ENCODE data around the gene CCDC159.
"Not testable (repeated sequence)": the region's sequence is repeated elsewhere in the genome, so short reads cannot be mapped to it uniquely, and the experiment has no call there.

The CCDC159 gene

DNA sequence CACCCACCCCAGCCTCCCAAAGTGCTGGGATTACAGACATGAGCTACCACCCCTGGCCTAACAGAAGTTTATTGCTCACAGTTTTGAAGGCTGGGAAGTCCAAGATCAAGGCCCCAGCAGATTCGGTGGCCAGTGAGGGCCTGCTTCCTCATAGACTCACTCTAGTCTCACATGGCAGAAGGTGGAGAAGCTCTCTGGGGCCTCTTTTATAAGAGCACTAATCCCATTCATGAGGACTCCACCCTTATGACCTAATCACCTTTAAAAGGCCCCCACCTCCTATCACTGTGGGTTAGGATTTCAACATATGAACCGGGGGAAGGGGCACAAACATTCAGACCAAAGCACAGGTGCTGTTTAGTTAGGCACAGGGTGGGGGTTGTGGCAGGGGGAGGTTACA is 21.2 kb downstream of the CCDC159 start:
- TF ChIP-seq ZNF274 (IDR thresholded peaks at IDR 0.05; ENCODE audit: low read depth, low read length): no peak
- no peak overlapping the region for H3K4me3 ChIP-seq (ENCODE audit: low read length)

DNA sequence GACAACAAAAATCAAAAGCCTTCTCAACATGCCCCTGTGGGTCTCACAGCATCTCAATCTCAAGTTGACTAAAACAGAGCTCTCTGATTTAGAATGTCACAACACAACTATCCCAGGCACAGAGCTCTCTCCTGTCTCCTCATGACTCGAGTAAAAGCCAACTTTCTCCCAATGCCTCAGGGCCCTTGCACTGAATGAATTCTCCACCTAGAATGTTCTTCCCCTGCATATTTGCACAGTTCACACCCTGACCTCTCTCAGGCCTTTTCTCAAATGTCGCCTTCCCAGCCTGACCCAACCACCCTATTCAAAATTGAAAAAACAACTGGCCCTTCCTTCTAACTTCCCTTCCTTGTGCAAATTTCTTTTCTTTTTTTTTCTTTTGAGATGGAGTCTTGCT is 24.4 kb downstream of the CCDC159 start:
- TF ChIP-seq ZNF274 (IDR thresholded peaks at IDR 0.05; ENCODE audit: low read depth, low read length): no peak
- no peak overlapping the region for H3K4me3 ChIP-seq (ENCODE audit: low read length)

DNA sequence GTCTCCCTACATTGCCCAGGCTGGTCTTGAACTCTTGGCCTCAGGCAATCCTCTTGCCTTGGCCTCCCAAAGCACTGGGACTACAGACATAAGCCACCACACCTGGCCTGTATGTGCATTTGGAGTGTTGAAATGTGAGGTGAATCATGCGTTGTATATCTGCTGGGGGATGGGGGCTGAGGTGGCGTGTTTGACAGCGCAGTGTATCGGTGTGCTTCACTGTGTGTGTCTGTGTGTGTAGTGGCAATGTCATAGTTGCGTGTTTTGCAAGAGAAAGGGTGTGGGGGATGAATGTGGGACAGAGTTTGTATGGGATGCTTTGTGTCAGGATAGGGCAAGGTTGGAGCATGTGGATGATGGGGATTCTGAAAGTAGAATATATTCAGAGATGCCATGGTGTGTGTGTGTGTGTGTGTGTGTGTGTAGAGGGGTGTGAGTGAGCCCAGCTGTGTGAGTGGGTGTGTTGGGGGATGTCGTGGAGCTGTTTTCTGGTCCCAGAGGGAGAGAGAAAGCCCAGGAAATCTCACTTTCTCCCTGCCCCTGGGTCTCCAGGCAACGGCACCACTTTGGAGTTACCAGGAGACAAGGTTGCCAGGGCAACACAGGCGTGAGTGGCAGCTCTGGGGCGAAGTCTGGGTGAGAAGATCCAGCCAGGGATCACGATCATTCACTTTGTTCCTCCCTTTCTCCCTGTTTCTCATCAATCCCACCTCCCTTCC is 27.0 kb downstream of the CCDC159 start:
- peak overlapping the region; percentile 57; the same call in 1 of the 2 replicates for H3K4me3 ChIP-seq (ENCODE audit: low read length)
- TF ChIP-seq ZNF274 (IDR thresholded peaks at IDR 0.05; ENCODE audit: low read depth, low read length): no peak

DNA sequence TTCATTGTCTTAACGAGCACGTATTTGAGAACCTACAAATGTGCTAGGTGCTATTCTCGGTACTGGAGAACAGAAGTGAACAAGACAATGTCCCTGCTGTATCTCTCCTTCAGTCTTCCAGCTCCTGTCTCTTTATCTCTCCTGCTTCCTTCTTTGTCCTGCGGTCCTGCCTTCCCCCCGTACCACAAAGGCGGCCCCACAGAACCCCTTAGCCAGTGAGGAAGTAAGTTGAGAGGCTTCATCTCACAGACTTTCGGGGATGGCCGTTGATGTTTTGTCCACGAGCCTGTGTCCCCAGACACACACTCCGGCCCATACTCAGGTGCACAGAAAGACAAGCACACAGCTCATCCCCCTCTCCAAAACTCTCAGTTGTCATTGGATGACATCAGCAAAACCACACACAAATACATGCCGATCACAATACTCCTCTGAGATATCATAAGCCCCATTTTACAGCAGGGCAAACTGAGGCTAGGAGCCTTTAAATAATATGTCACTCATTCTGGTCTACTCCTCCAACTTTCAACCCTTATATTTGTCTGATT is 27.6 kb downstream of the CCDC159 start:
- no peak for TF ChIP-seq ZNF274 (IDR thresholded peaks at IDR 0.05; ENCODE audit: low read depth, low read length)
- H3K4me3 ChIP-seq (ENCODE audit: low read length): peak overlapping the region; percentile 57

DNA sequence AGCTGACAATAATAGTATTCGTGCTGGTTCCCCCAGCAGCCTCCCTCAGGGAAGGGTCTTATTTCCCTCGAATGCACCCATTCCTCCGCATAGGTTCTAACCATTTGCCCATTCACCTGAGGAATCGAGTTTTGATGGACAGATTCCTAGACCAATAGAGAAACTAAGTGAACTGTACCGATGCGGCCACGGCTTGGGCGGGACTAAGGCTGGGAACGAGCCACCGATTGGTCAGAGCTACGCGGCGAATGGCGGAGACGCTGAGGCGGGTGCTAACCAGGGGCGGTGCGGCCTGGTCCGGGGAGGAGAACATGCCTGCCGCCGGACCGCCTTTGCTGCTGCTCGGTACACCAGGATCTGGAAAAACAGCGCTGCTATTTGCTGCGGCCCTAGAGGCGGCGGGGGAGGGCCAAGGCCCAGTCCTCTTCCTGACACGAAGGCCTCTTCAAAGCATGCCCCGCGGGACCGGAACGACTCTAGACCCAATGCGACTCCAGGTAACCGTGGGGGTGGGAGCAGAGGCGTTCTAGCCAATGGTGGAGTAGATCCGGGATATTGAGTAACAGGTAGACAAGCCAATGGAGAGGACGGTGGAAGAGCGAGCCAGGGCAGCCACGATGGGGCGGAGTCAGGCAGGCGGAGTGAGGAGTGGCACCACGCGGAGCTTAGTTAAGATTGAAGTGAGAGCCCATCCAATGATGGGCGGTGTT is 28.3 kb downstream of the CCDC159 start, which contains the start of gene SWSAP1:
Gene SWSAP1, plus strand, starts transcription at position 234 of the 710 bp plus-strand sequence. Its CDS starts 15 bp downstream, at position 249.
- peak within 1 kb of the TSS; percentile 72 for H3K4me3 ChIP-seq (ENCODE audit: low read length)
- TF ChIP-seq ZNF274 (IDR thresholded peaks at IDR 0.05; ENCODE audit: low read depth, low read length): no peak

DNA sequence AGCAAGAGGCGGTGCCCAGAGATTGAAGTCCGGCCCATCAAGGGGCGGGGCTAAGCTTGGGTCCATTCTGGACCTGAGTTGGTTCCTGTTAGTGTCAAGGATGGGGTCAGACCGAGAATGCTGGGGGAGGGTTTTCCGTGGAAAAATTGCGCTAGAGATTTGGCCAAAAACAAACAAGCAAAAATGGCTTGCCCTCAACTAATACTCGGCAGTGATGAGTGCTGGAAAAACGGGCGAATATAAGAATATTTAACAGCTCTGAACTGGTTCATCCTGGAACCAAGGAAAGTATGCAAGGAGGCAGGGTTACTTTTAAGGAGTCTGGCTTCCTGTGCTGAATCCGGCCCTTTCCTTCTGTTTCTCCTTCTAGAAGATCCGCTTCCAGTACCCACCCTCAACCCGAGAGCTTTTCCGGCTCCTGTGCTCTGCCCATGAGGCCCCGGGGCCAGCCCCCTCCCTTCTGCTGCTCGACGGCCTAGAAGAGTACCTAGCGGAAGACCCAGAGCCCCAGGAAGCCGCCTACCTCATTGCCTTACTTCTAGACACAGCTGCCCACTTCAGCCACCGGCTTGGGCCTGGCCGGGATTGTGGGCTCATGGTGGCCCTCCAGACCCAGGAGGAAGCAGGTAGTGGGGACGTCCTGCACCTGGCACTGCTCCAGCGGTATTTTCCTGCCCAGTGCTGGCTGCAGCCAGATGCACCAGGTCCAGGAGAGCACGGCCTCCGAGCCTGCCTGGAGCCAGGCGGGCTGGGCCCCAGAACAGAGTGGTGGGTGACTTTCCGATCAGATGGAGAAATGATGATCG is 29.0 kb downstream of the CCDC159 start:
- TF ChIP-seq ZNF274 (IDR thresholded peaks at IDR 0.05; ENCODE audit: low read depth, low read length): no peak
- H3K4me3 ChIP-seq (ENCODE audit: low read length): peak overlapping the region; percentile 72

DNA sequence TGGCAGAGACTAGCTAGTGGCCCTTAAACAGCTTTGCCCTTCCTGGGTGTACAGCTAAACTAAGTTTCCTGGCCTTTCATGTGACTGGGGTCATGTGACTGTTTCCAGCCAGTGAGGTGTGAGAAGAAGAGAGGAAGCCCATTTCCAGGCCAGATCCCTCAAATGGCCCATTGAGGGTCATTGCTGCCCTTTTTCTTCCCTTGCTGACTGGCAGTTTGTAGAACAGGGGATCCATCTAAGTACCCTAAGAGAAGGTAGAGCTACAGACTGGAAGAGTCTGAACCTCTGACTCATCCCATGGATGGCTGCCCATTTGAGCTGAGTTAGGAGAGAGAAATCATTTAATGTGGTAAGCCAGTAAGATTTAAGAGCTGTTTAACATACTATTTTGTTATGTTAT is 30.9 kb downstream of the CCDC159 start:
- no peak overlapping the region for H3K4me3 ChIP-seq (ENCODE audit: low read length)
- TF ChIP-seq ZNF274 (IDR thresholded peaks at IDR 0.05; ENCODE audit: low read depth, low read length): no peak

DNA sequence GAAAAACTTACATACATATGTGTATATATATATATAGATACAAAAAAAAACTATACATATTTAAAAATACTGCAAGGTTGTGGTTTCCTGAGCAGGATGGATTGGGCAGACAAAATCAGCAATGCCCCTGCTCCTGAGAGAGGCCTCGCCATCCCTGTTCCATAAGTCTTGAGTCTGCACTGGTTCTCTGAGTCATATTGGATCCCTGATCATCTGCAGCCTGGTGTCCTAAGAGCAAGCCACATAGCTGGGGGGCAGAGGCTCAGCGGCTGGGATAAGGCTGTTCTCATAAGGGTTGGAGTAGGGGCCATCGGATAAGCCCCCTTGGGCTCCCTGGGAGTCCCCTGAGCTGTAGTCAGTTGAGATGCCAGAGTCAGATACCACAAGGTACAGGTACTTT is 31.4 kb downstream of the CCDC159 start:
- no peak overlapping the region for H3K4me3 ChIP-seq (ENCODE audit: low read length)
- TF ChIP-seq ZNF274 (IDR thresholded peaks at IDR 0.05; ENCODE audit: low read depth, low read length): no peak

DNA sequence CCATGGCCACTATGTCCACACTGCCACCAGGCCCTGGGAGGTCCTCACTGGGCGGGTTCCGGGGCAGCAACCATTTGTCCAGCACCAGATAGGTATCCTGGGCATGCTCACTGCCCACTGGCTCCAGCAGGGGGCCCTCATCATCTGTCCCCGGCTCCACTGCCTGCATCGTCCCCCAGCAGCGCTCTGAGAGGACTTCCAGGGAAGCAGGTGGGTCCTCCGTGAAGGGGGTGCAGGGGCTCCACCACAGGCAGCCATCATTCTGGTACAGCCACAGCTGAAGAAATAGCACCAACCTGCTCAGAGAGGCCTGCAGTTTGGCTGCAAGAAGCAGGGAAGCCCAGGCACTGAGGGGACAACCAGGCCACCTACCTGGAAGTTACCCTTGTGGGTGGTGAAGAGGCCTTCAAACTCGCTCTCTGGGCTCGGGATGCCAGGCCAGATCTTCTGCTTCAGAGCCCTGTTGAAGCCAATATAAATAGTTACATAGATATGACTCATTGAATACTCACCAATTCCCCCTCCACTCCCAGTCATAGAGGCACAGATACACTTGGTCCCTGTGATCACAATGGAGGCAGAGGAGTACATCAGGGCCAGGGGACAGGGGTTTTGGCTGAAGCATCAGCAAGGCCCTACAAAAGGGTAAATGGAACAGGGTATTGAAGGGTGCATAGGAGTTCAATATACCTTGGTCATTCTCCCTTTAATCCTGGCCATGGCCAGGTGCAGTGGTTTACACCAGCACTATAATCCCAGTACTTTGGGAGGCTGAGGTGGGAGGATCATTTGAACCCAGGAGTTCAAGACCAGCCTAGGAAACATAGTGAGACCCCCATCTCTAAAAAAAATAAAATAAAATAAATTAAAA is 32.2 kb downstream of the CCDC159 start:
- H3K4me3 ChIP-seq (ENCODE audit: low read length): no peak overlapping the region
- no peak for TF ChIP-seq ZNF274 (IDR thresholded peaks at IDR 0.05; ENCODE audit: low read depth, low read length)

DNA sequence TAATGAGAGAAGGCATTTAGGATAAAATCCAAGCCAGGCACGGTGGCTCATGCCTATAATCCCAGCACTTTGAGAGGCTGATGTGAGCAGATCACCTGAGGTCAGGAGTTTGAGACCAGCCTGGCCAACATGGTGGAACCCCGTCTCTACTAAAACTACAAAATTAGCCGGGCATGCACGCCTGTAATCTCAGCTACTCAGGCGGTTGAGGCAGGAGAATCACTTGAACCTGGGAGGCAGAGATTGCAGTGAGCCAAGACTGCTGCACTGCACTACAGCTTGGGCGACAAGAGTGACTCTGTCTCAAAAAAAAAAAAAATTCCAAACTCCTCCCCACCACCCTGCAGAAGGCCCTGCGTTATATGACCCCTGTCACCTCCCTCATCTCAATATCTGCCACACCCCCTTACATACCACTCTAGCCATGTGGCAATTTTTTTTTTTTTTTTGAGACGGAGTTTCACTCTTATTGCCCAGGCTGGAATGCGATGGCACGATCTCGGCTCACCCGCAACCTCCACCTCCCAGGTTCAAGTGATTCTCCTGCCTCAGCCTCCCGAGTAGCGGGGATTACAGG is 33.0 kb downstream of the CCDC159 start:
- H3K4me3 ChIP-seq (ENCODE audit: low read length): not testable (repeated sequence)

DNA sequence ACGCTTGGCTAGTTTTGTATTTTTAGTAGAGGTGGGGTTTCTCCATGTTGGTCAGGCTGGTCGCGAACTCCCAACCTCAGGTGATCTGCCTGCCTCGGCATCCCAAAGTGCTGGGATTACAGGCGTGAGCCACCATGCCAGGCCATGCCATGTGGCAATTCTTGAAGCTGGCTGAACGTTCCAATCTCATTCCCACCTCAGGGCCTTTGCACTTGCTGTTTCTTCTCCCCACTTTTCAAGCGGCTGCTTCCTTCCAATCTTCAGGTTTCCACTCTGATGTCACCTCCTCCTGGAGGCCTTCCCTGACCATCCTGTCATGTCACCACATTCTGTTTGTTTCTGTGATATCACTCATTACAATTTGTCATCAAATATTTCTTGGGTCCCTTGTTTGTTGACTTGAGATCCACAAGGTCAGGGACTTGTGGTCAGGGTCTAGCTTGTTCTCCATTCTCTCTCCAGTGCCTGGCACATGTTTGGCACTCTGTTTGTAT is 33.6 kb downstream of the CCDC159 start:
- peak overlapping the region; percentile 80; the same call in 1 of the 2 replicates for H3K4me3 ChIP-seq (ENCODE audit: low read length)
- no peak for TF ChIP-seq ZNF274 (IDR thresholded peaks at IDR 0.05; ENCODE audit: low read depth, low read length)

DNA sequence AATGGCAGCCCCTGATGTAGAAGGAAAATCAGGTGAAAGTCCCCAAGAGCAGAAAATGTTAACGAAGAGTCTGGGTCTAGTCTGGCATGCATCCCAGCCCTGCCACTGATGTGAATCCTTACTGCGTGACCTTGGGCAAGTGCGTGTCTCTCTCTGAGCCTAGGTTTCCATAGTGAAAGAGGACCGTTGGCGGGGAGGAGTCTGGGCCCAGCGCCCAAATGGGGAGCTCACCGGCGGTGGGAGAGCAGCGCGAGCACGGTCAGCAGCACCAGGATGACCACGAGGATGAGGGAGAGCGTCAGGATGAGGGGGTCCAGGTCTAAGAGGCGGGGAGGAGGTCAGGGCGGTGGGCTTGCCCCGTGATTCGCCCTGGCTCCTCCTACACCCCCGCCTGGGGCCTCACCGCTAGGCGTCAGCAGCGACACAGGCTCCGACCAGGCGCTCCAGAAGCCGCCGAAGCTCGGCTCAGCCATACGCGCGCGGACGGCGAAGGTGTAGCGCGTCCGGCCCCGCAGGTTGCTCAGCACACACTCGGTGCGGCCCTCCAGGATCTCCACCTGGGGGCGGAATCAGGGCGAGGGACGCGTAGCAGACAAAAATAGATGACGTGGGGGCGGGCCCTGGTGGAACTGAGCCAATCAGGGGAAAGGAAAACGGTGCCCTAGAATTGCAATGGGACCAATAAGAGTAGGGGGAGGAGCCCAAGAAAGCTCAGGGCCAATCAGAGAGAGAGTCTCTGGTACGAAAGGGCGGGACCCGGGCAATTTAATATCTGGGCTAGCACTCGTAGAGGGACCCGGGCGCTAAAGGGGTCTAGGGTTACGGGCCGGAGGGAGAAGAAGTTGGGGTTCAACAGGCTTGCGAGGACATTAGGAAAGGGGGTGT is 34.6 kb downstream of the CCDC159 start:
- H3K4me3 ChIP-seq (ENCODE audit: low read length): peak overlapping the region; percentile 80; the same call in 1 of the 2 replicates
- no peak for TF ChIP-seq ZNF274 (IDR thresholded peaks at IDR 0.05; ENCODE audit: low read depth, low read length)

All from GM08714 (cell line).